ENCODE results near the gene ERCC8. TPM values are rescaled to one million over a fixed set of nuclear protein-coding genes. Genes with fewer than 3 reads are reported as not detected.

The ERCC8 gene
- total RNA-seq, 2 donors from 2014 or later, result 6.8 to 11.2 TPM

- no peak overlapping the region for H3K27ac Mint-ChIP-seq
- H3K4me3 Mint-ChIP-seq, result no peak overlapping the region
- no peaks in the 10 kb centered on the region for H3K4me1 Mint-ChIP-seq
- H3K27me3 Mint-ChIP-seq, result peaks cover 17% of the 10 kb centered on the region
- no peaks in the 10 kb centered on the region for H3K9me3 Mint-ChIP-seq
- no peak for ATAC-seq (replicated peaks)
- no peaks in the 10 kb centered on the region for H3K36me3 Mint-ChIP-seq (ENCODE audit: low read depth)
Observed at GRCh38 chr5:60835554-60835953, 109.3 kb downstream of the ERCC8 start.

- no peaks in the 10 kb centered on the region for H3K9me3 Mint-ChIP-seq
- no peak overlapping the region for H3K27ac Mint-ChIP-seq
- H3K36me3 Mint-ChIP-seq (ENCODE audit: low read depth), result no peaks in the 10 kb centered on the region
- H3K27me3 Mint-ChIP-seq, result peaks cover 8% of the 10 kb centered on the region
- H3K4me3 Mint-ChIP-seq, result no peak overlapping the region
- ATAC-seq (replicated peaks), result no peak
- peaks cover 5% of the 10 kb centered on the region for H3K4me1 Mint-ChIP-seq
Observed at GRCh38 chr5:60833520-60833919, 111.3 kb downstream of the ERCC8 start.

- no peaks in the 10 kb centered on the region for H3K9me3 Mint-ChIP-seq
- H3K27ac Mint-ChIP-seq, result peak overlapping the region; percentile 2
- H3K36me3 Mint-ChIP-seq (ENCODE audit: low read depth), result no peaks in the 10 kb centered on the region
- no peak overlapping the region for H3K4me3 Mint-ChIP-seq
- H3K27me3 Mint-ChIP-seq, result no peaks in the 10 kb centered on the region
- H3K4me1 Mint-ChIP-seq, result peaks cover 5% of the 10 kb centered on the region
- no peak for ATAC-seq (replicated peaks)
Observed at GRCh38 chr5:60830581-60831127, 114.2 kb downstream of the ERCC8 start.

GRCh38 chr5:60829490-60830266 is 115.2 kb downstream of the ERCC8 start:
- Mint-ChIP-seq H3K36me3 (ENCODE audit: low read depth) (no peaks in the 10 kb centered on the region), H3K27me3 (no peaks in the 10 kb centered on the region), H3K4me3 (peak overlapping the region; percentile 42), H3K4me1 (peaks cover 5% of the 10 kb centered on the region), H3K9me3 (no peaks in the 10 kb centered on the region), H3K27ac (peak overlapping the region; percentile 51)
- ATAC-seq (replicated peaks), result peak; percentile 88

GRCh38 chr5:60827201-60827600 is 117.7 kb downstream of the ERCC8 start:
- Mint-ChIP-seq H3K27me3 (no peaks in the 10 kb centered on the region), H3K36me3 (ENCODE audit: low read depth) (no peaks in the 10 kb centered on the region), H3K4me3 (no peak overlapping the region), H3K27ac (no peak overlapping the region), H3K4me1 (peaks cover 5% of the 10 kb centered on the region), H3K9me3 (no peaks in the 10 kb centered on the region)
- ATAC-seq (replicated peaks), result no peak

GRCh38 chr5:60826653-60827052 is 118.2 kb downstream of the ERCC8 start:
- peak; percentile 9 for ATAC-seq (replicated peaks)
- peaks cover 5% of the 10 kb centered on the region for H3K4me1 Mint-ChIP-seq
- no peak overlapping the region for H3K27ac Mint-ChIP-seq
- H3K36me3 Mint-ChIP-seq (ENCODE audit: low read depth), result no peaks in the 10 kb centered on the region
- H3K4me3 Mint-ChIP-seq, result no peak overlapping the region
- no peaks in the 10 kb centered on the region for H3K27me3 Mint-ChIP-seq
- no peaks in the 10 kb centered on the region for H3K9me3 Mint-ChIP-seq

Other genes with a start within 250 kb of the ERCC8 start
- gene DEPDC1B, start 244.9 kb downstream of the ERCC8 start, total RNA-seq, result 10 to 100 TPM; 29.5 to 37.9 TPM
- gene ELOVL7, start 100.8 kb downstream of the ERCC8 start, total RNA-seq, result under 1 TPM; 0.24 to 0.41 TPM
- 10 to 100 TPM; 13.6 to 30.4 TPM for gene NDUFAF2, start 135 bp upstream of the ERCC8 start, total RNA-seq
- gene SMIM15, start 217.4 kb upstream of the ERCC8 start, total RNA-seq, result 10 to 100 TPM; 50.6 to 72.0 TPM

Measured in activated T-helper 17 cell treated with anti-CD3 and anti-CD28 coated beads, Interleukin-2, amount 50 U/mL, for 72 hours (primary cell).